Peyer's patch (tissue), 4 donors: Measurements from ENCODE around the gene PRSS57. TPM values are rescaled to one million over a fixed set of nuclear protein-coding genes. Genes with fewer than 3 reads are reported as not detected.

ENCODE experiments used
- DNase-seq, 3 donors: peaks; one replicate each; pipeline ENCODE4 v3.0.0-alpha.2; 2017 to 2019
- H3K27ac ChIP-seq, 4 donors: fragments of 200-600 bp; sonication (generic); one replicate each; pipeline ENCODE4 v1.5.1; 2016 to 2019
- H3K27me3 ChIP-seq, 2 donors: fragments of 200-600 bp; sonication (generic); one replicate each; pipeline ENCODE4 v1.5.1; 2019
- H3K36me3 ChIP-seq, 3 donors: fragments of 200-600 bp; sonication (generic); one replicate each; pipeline ENCODE4 v1.5.1; 2016 to 2019
- H3K4me1 ChIP-seq, 4 donors: fragments of 200-600 bp; sonication (generic); one replicate each; pipeline ENCODE4 v1.5.1; 2016 to 2019
- H3K4me3 ChIP-seq, 4 donors: fragments of 200-600 bp; sonication (generic); 1 replicate in 3 of 4; 2 replicates in 1 of 4; pipeline ENCODE4 v1.5.1; 2016 to 2019; ENCODE audit warnings: mild to moderate bottlenecking in 1 of 4
- H3K9me3 ChIP-seq, 4 donors: fragments of 200-600 bp; sonication (generic); one replicate each; pipeline ENCODE4 v1.5.1; 2016 to 2019; ENCODE audit warnings: mild to moderate bottlenecking in 1 of 4
- POLR2A ChIP-seq, 2 donors: fragments of 450-650 bp; IDR thresholded peaks; one replicate each; pipeline ENCODE4 v1.5.1; 2017; ENCODE audit warnings: antibody characterized with exemption in 2 of 2, mild to moderate bottlenecking in 2 of 2, moderate library complexity in 2 of 2
- total RNA-seq, 4 donors: library from RNA; depleted of rRNA; stranded (reverse); fragments of >200 nt; gene quantifications; one replicate each; pipeline ENCODE4 v1.1.0, GENCODE V29; 2016
- TF ChIP-seq, protein P1 (sequence below), 6 experiments: fragments of 450-650 bp in 4 of 6; fragments of 200-600 bp in 2 of 6; sonication (generic) in 1 of 6; IDR thresholded peaks; one replicate each; pipeline ENCODE4 v1.5.1; 2017 to 2019; ENCODE audit warnings: antibody characterized with exemption in 6 of 6, mild to moderate bottlenecking in 3 of 6, moderate library complexity in 1 of 6

The PRSS57 gene
- total RNA-seq, 4 donors from 2014 or later: not detected

DNA sequence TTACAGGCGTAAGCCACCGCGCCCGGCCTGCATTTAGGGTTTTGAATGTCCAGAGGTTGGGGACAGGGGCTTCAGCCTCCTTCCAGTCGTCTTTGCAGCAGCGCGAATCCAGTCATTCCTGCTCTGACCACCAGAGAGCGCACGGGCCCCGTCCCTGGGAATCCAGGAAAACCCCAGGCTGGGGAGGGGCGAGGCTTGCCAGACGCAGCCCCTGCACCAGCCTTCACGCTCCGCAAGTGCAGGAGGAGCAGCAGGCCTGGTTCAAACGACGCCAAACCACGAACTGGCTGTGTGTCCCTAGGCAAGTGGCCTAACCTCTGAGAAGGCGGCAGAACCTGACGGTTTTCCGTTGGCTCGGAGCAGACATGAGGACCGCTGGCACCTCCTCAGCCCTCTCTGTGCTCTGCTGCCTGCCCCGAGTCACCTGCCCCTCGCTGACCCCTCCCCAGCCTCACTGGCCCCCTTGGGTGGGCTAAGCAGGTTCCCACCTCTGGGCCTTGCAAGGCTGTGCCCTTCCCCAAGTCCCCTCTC is 30.3 kb downstream of the PRSS57 start:
- Histone ChIP-seq H3K9me3 (peaks cover 0 to 3% (median 0%) of the 10 kb centered on the region in 4 donors), H3K27me3 (no peaks in the 10 kb centered on the region), H3K27ac (peak overlapping the region in 1 of 4 donors; percentile 38), H3K36me3 (no peaks in the 10 kb centered on the region), H3K4me3 (peak overlapping the region in 2 of 4 donors; percentile 21 to 29), H3K4me1 (peaks cover 4 to 38% (median 20%) of the 10 kb centered on the region in 4 donors)
- DNase-seq: peak; percentile 67 to 89 (median 86)
- TF ChIP-seq, protein P1, sequence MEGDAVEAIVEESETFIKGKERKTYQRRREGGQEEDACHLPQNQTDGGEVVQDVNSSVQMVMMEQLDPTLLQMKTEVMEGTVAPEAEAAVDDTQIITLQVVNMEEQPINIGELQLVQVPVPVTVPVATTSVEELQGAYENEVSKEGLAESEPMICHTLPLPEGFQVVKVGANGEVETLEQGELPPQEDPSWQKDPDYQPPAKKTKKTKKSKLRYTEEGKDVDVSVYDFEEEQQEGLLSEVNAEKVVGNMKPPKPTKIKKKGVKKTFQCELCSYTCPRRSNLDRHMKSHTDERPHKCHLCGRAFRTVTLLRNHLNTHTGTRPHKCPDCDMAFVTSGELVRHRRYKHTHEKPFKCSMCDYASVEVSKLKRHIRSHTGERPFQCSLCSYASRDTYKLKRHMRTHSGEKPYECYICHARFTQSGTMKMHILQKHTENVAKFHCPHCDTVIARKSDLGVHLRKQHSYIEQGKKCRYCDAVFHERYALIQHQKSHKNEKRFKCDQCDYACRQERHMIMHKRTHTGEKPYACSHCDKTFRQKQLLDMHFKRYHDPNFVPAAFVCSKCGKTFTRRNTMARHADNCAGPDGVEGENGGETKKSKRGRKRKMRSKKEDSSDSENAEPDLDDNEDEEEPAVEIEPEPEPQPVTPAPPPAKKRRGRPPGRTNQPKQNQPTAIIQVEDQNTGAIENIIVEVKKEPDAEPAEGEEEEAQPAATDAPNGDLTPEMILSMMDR (IDR thresholded peaks at IDR 0.05): peak; percentile 87 to 96 (median 92)
- no peak for TF ChIP-seq POLR2A (IDR thresholded peaks at IDR 0.05)

DNA sequence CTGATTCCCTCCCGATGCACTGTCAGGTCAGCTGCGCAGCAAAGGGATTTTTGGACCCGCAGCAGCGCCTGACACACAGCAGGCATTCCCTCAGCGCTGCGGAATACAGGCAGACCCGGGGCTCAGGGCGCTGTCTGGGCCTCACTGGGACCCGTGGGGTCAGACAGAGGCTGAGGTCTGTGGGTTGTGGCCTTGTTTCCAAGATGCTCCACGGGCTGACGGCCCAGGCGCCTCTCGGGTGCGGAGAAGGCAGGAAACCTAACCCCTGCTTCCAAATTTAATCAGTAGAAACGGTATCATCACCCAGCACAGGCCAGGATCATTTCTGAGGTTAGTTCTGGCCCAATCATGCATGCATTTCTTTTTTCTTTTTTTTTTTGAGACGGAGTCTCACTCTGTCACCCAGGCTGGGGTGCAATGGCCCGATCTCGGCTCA is 31.6 kb downstream of the PRSS57 start:
- H3K9me3 ChIP-seq: no peaks in the 10 kb centered on the region
- H3K36me3 ChIP-seq: peaks cover 0 to 2% (median 0%) of the 10 kb centered on the region in 3 donors
- no peak for DNase-seq
- H3K27me3 ChIP-seq: no peaks in the 10 kb centered on the region
- H3K4me3 ChIP-seq: peak overlapping the region; percentile 96 to 100 (median 98)
- TF ChIP-seq, protein P1 (IDR thresholded peaks at IDR 0.05): no peak
- no peak for TF ChIP-seq POLR2A (IDR thresholded peaks at IDR 0.05)
- H3K4me1 ChIP-seq: peaks cover 4 to 50% (median 28%) of the 10 kb centered on the region in 4 donors
- H3K27ac ChIP-seq: peak overlapping the region; percentile 87 to 98 (median 96)

DNA sequence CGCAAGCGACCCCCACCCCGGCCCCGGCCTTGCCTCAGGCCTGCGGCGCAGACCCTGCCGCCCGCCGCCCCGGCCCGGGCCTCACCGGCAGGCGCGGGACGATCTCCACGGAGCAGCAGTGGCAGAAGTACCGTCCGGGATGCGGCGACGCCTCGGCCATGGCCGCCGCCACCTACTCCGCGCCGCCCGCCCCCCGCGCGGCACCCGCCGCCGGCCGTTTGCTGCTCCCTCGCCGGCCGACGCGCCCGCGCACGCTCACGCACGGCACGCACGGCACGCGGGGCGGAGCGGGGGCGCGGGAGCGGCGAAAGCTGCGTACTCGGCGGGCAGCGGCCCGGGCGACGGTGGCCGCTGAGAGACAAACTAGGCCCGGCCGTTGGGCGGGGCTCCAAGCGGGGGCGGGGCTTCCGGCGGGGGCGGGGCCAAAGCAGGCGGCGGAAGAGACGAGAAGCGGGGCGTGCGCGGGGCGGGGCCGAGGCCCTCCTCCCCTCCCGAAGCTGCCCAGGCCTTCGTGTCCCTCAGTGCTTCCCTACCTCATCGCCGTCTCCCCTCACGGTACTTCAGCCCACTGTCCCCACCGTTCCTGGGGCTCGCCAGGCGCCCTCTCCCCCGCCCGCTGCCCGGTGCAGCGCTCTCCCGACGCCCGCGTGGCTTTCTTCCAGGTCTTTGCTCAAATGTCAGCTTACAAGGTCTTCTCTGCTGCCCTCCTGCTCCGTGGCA is 32.1 kb downstream of the PRSS57 start, which contains the start of gene RNF126:
RNF126 (minus strand) TSS at position 253 of the 720 bp plus-strand sequence; CDS start at position 160, 93 bp downstream.
- peak within 1 kb of the TSS; percentile 94 to 99 (median 98) for H3K27ac ChIP-seq
- H3K27me3 ChIP-seq: no peaks in the 10 kb centered on the region
- DNase-seq: peak; percentile 89 to 98 (median 97)
- H3K36me3 ChIP-seq: peaks cover 0 to 7% (median 0%) of the 10 kb centered on the region in 3 donors
- H3K9me3 ChIP-seq: no peaks in the 10 kb centered on the region
- peaks cover 4 to 56% (median 34%) of the 10 kb centered on the region in 4 donors for H3K4me1 ChIP-seq
- peak; percentile 80 to 85 for TF ChIP-seq POLR2A (IDR thresholded peaks at IDR 0.05)
- TF ChIP-seq, protein P1 (IDR thresholded peaks at IDR 0.05): no peak
- peak within 1 kb of the TSS; percentile 96 to 100 (median 98) for H3K4me3 ChIP-seq

DNA sequence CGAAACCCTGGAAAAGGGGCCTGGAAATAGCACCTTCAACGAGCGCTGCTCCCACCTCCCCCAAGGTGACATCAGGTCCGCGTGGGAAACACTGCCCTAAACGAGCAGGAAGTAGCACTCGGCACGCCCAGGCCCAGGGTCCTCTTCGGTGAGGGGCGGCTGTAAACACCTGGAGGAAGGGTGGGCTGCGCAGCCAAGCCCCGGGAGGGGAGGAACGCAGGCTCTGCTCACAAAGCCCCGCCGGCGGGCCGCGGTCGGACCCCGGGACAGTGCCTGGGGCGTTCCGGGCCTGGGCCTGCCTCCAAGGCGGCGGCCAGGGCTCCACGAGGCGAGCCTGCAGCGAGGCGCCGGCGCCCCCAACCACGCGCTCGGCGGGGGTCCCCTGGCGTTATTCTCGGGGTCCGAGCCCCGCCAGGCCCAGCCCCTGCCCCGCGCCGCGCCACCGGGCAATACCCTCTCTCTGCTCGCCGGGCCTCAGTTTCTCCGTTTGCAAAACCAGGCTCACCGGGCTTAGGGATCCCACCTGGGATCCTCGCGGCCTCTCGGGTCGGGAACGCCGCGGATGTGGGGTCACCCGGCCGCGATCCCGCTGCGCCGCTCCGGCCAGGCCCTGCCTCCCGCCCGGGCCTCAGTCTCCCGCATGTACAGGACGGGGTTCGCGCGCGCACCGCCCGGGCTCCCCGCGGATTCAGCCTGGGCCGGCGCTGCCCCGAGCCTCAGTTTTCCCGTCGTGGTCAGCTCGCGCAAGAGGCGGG is 32.9 kb downstream of the PRSS57 start:
- Histone ChIP-seq H3K27me3 (no peaks in the 10 kb centered on the region), H3K4me1 (peaks cover 4 to 63% (median 41%) of the 10 kb centered on the region in 4 donors), H3K4me3 (peak overlapping the region; percentile 96 to 100 (median 98)), H3K9me3 (no peaks in the 10 kb centered on the region), H3K27ac (peak overlapping the region; percentile 94 to 99 (median 98)), H3K36me3 (peaks cover 0 to 7% (median 0%) of the 10 kb centered on the region in 3 donors)
- TF ChIP-seq POLR2A (IDR thresholded peaks at IDR 0.05): peak in 1 of 2 donors; percentile 34
- TF ChIP-seq, protein P1 (IDR thresholded peaks at IDR 0.05): no peak
- peak; percentile 83 to 89 (median 84) for DNase-seq
